Adrenal gland (tissue), 12 donors: ENCODE results near the gene TNFRSF25. TPM values are rescaled to one million over a fixed set of nuclear protein-coding genes. Genes with fewer than 3 reads are reported as not detected.
"Not testable (repeated sequence)": the region's sequence is repeated elsewhere in the genome, so short reads cannot be mapped to it uniquely, and the experiment has no call there.

ENCODE experiments used
- DNase-seq, 7 donors: peaks; one replicate each; pipeline ENCODE4 v3.0.0-alpha.2; 2019 to 2020
- H3K27ac ChIP-seq, 5 donors: fragments of 200-600 bp; sonication (generic) in 4 of 5; 1 replicate in 3 of 5; 2 replicates in 2 of 5; pipeline versions ENCODE4 v1.5.1 to v1.8.0; 2016 to 2020; ENCODE audit warnings: mild to moderate bottlenecking in 1 of 5
- H3K27me3 ChIP-seq: fragments of 200-600 bp; 2 replicates; pipeline ENCODE4 v1.8.0; 2021
- H3K36me3 ChIP-seq, 2 donors: fragments of 200-600 bp; replicated peaks in 1 of 2; 1 replicate in 1 of 2; 2 replicates in 1 of 2; pipeline versions ENCODE4 v1.5.1 to v1.8.0; 2018 to 2022
- H3K4me1 ChIP-seq, 2 donors: fragments of 200-600 bp; replicated peaks in 1 of 2; 1 replicate in 1 of 2; 2 replicates in 1 of 2; pipeline versions ENCODE4 v1.5.1 to v1.8.0; 2018 to 2021
- H3K4me3 ChIP-seq, 4 donors: fragments of 200-600 bp; sonication (generic) in 3 of 4; one replicate each; pipeline ENCODE4 v1.5.1; 2016 to 2018
- H3K9me3 ChIP-seq, 3 donors: fragments of 200-600 bp; sonication (generic) in 1 of 3; replicated peaks in 1 of 3; 1 replicate in 2 of 3; 2 replicates in 1 of 3; pipeline versions ENCODE4 v1.5.1 to v1.8.0; 2016 to 2021
- POLR2A ChIP-seq, 2 donors: fragments of 450-650 bp; IDR thresholded peaks; one replicate each; pipeline ENCODE4 v1.6.1; 2017; ENCODE audit warnings: antibody characterized with exemption in 2 of 2, mild to moderate bottlenecking in 2 of 2, moderate library complexity in 1 of 2
- WGBS, 4 donors: extraction: QIAGEN DNeasy Blood & Tissue Kit in 2 of 4; methylation state at CpG; one replicate each; pipeline versions ENCODE4 v1.1.5 to v1.1.7; 2013 to 2017; 5-methylcytosine and 5-hydroxymethylcytosine counted together
- intact Hi-C, 2 donors: fragments of 100-400 bp; cut with DNase I; formaldehyde crosslinking; loops; one replicate each; pipeline versions ENCODE4 v1.14.1 to v1.15.0; 2022 to 2023
- polyA plus RNA-seq, 3 donors: library from polyadenylated mRNA; stranded (reverse); fragments of 200-250 nt in 2 of 3; fragments of 350-450 nt in 1 of 3; fragmentation: Illumina TruSeq in 1 of 3; extraction: RNeasy Lipid Tissue Mini Kit (QIAGEN cat#74804) in 1 of 3; gene quantifications; one replicate each; pipeline ENCODE4 v1.2.3, GENCODE V29; 2013 to 2014
- total RNA-seq, 9 donors: library from RNA; depleted of rRNA in 4 of 9; stranded (reverse); fragments of >200 nt in 4 of 9; fragments of 120-200 nt in 1 of 9; fragmentation: NEBNext Ultra II Directional in 1 of 9; extraction: Animal tissue kit (Norgen Biotek cat#: 25700) in 1 of 9; gene quantifications; one replicate each; pipeline versions ENCODE4 v1.1.0 to v1.2.4, GENCODE V29; 2013 to 2023
- TF ChIP-seq, protein P1 (sequence below), 6 experiments: fragments of 450-650 bp in 4 of 6; fragments of 200-600 bp in 2 of 6; sonication (generic) in 1 of 6; IDR thresholded peaks; 1 replicate in 5 of 6; 2 replicates in 1 of 6; pipeline versions ENCODE4 v1.5.1 to v1.8.0; 2016 to 2021; ENCODE audit warnings: antibody characterized with exemption in 6 of 6, mild to moderate bottlenecking in 2 of 6, moderate library complexity in 1 of 6
- donor health status: healthy with polysubstance abuse.
- donor health status: Bipolar disorder and iron deficiency.
- donor health status: DM: yes; HTN: yes; CAD: no.
- donor health status: DM: no; HTN: no; CAD: no.
- donor health status: DM: no; HTN: no; CAD: no.
- donor health status: DM: yes; HTN: yes; CAD: no.

The TNFRSF25 gene
- total and polyA plus RNA-seq, 12 donors: 1.2 to 169 (median 9.7) TPM

GRCh38 chr1:6460301-6461050 is 5.5 kb downstream of the TNFRSF25 start:
- no peak for DNase-seq
- Histone ChIP-seq H3K27ac (no peak overlapping the region), H3K4me1 (peaks cover 0 to 10% of the 10 kb centered on the region in 2 donors), H3K4me3 (peak overlapping the region in 1 of 4 donors; percentile 12), H3K36me3 (peaks cover 0 to 12% of the 10 kb centered on the region in 2 donors), H3K27me3 (peaks cover 4% of the 10 kb centered on the region), H3K9me3 (no peaks in the 10 kb centered on the region)
- intact Hi-C loops: no loop called here
- no peak for TF ChIP-seq POLR2A (IDR thresholded peaks at IDR 0.05)
- TF ChIP-seq, protein P1, sequence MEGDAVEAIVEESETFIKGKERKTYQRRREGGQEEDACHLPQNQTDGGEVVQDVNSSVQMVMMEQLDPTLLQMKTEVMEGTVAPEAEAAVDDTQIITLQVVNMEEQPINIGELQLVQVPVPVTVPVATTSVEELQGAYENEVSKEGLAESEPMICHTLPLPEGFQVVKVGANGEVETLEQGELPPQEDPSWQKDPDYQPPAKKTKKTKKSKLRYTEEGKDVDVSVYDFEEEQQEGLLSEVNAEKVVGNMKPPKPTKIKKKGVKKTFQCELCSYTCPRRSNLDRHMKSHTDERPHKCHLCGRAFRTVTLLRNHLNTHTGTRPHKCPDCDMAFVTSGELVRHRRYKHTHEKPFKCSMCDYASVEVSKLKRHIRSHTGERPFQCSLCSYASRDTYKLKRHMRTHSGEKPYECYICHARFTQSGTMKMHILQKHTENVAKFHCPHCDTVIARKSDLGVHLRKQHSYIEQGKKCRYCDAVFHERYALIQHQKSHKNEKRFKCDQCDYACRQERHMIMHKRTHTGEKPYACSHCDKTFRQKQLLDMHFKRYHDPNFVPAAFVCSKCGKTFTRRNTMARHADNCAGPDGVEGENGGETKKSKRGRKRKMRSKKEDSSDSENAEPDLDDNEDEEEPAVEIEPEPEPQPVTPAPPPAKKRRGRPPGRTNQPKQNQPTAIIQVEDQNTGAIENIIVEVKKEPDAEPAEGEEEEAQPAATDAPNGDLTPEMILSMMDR (IDR thresholded peaks at IDR 0.05): no peak
- WGBS, 4 donors: 16 to 41% (median 32%) methylated on average over 12 to 39 of the region's 39 CpGs

DNA sequence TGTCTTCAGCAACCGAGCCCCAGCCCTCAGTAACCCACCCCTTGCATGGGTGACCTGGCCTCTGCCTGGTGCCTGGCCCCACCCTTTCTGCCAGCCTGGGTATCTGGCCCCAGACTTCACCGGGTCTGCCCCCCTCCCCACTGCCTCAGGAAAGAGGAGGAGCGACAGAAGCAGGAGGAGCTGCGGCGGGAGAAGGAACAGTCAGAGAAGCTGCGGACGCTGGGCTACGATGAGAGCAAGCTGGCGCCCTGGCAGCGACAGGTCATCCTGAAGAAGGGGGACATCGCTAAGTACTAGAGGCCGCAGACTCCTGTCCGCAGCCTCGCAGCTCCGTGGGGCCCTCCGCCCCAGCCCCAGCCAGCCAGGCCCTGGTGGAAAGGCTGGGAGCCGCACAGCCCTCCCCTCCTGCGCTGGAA is 6.1 kb downstream of the TNFRSF25 start:
- peaks cover 0 to 12% of the 10 kb centered on the region in 2 donors for H3K36me3 ChIP-seq
- peak overlapping the region in 1 of 4 donors; percentile 12 for H3K4me3 ChIP-seq
- H3K27me3 ChIP-seq: peaks cover 10% of the 10 kb centered on the region
- H3K27ac ChIP-seq: no peak overlapping the region
- WGBS, 4 donors: 8 to 22% (median 16%) methylated on average over 2 to 18 of the region's 18 CpGs
- TF ChIP-seq, protein P1 (IDR thresholded peaks at IDR 0.05): no peak
- TF ChIP-seq POLR2A (IDR thresholded peaks at IDR 0.05): no peak
- intact Hi-C loops: no loop called here
- no peaks in the 10 kb centered on the region for H3K9me3 ChIP-seq
- peaks cover 0 to 10% of the 10 kb centered on the region in 2 donors for H3K4me1 ChIP-seq
- DNase-seq: no peak

DNA sequence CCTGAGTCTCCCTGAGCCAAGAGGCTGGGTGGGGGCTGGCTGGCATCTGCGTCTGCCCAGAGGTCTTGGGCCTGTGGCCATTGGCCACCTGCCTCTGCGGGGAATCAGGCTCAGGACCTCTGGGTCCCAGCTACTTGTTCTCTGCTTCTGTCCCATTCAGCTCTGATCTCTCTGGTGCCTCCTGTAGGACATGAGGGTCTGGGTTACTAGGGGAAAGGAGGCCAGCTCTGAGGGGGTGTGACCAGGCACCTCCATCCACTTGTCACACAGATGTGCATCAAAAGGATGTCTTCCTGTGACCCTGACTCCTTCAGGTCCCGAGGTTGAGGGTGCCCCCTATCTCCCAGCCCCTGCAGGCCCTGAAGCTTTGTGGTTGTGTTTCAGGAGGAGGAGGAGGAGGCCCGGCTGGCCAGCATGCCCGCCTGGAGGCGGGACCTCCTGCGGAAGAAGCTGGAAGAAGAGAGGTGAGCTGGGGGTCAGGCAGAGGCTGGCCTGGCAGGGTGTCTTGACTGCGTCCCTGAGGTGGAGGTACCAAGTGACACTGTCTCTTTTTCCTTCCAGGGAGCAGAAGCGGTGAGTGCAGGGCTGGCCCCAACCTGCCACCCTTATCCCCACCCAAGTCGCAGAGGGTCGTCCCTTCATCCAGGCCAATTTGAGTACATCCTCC is 9.0 kb downstream of the TNFRSF25 start:
- DNase-seq: no peak
- intact Hi-C loops: no loop called here
- H3K36me3 ChIP-seq: no peaks in the 10 kb centered on the region
- 69 to 79% (median 76%) methylated on average over 7 to 11 of the region's 11 CpGs for WGBS, 4 donors
- no peaks in the 10 kb centered on the region for H3K9me3 ChIP-seq
- H3K4me3 ChIP-seq: no peak overlapping the region
- peaks cover 0 to 10% of the 10 kb centered on the region in 2 donors for H3K4me1 ChIP-seq
- H3K27me3 ChIP-seq: peaks cover 36% of the 10 kb centered on the region
- TF ChIP-seq, protein P1 (IDR thresholded peaks at IDR 0.05): no peak
- no peak for TF ChIP-seq POLR2A (IDR thresholded peaks at IDR 0.05)
- no peak overlapping the region for H3K27ac ChIP-seq

GRCh38 chr1:6455752-6456520 is 10.0 kb downstream of the TNFRSF25 start:
- H3K27me3 ChIP-seq: peaks cover 46% of the 10 kb centered on the region
- 12 to 46% (median 28%) methylated on average over 19 to 58 of the region's 58 CpGs for WGBS, 4 donors
- H3K9me3 ChIP-seq, intact Hi-C loops, H3K27ac ChIP-seq, DNase-seq, H3K36me3 ChIP-seq, H3K4me3 ChIP-seq, H3K4me1 ChIP-seq: not testable (repeated sequence)
